Germinal center (tissue), 1 donor: Measurements from ENCODE around the gene SDS.
"Not testable (repeated sequence)": the region's sequence is repeated elsewhere in the genome, so short reads cannot be mapped to it uniquely, and the experiment has no call there.

Experiments
- DNase-seq: peaks from one replicate; pipeline ENCODE4 v3.0.0; 2012; ENCODE audit warnings: mixed read lengths, low spot score

The SDS gene

GRCh38 chr12:113374823-113375428 lies 28.8 kb downstream of the SDS start:
- DNase-seq = no peak

- DNase-seq = no peak
Measured at GRCh38 chr12:113373969-113374368, 29.7 kb downstream of the SDS start.

- no peak for DNase-seq
Measured at GRCh38 chr12:113373440-113373839, 30.2 kb downstream of the SDS start.

- no peak for DNase-seq
Measured at GRCh38 chr12:113372371-113372770, 31.3 kb downstream of the SDS start.

GRCh38 chr12:113371808-113372207 lies 31.9 kb downstream of the SDS start:
- no peak for DNase-seq

GRCh38 chr12:113370923-113371682 lies 32.6 kb downstream of the SDS start:
- no peak for DNase-seq

GRCh38 chr12:113369391-113369985 lies 34.2 kb downstream of the SDS start:
- DNase-seq = no peak

- DNase-seq = no peak
Measured at GRCh38 chr12:113368331-113368730, 35.4 kb downstream of the SDS start.

- DNase-seq = no peak
Measured at GRCh38 chr12:113366827-113367226, 36.9 kb downstream of the SDS start.

- DNase-seq = no peak
Measured at GRCh38 chr12:113365639-113366395, 37.9 kb downstream of the SDS start.

- DNase-seq = no peak
Measured at GRCh38 chr12:113364698-113365097, 39.0 kb downstream of the SDS start.

GRCh38 chr12:113361574-113362370 lies 41.9 kb downstream of the SDS start:
- no peak for DNase-seq

- no peak for DNase-seq
Measured at GRCh38 chr12:113359939-113360748, 43.5 kb downstream of the SDS start.

GRCh38 chr12:113359133-113359938 lies 44.4 kb downstream of the SDS start:
- no peak for DNase-seq

GRCh38 chr12:113358381-113359132 lies 45.1 kb downstream of the SDS start, which contains the start of gene PLBD2:
PLBD2 (plus strand) TSS chr12:113358587; CDS start chr12:113358601, 14 bp downstream.
- peak; percentile 99 for DNase-seq

- not testable (repeated sequence) for DNase-seq
Measured at GRCh38 chr12:113354192-113354591, 49.5 kb downstream of the SDS start.

- DNase-seq = no peak
Measured at GRCh38 chr12:113351089-113351488, 52.6 kb downstream of the SDS start.

- DNase-seq = no peak
Measured at GRCh38 chr12:113348849-113349536, 54.7 kb downstream of the SDS start.

GRCh38 chr12:113347892-113348291 lies 55.8 kb downstream of the SDS start:
- DNase-seq = no peak
